Transverse colon (tissue), 4 donors: ENCODE measurements around the gene SOCS1. TPM values are rescaled to one million over a fixed set of nuclear protein-coding genes. Genes with fewer than 3 reads are reported as not detected.

Source experiments
- DNase-seq: peaks from one replicate; pipeline ENCODE4 v3.0.0-alpha.2; 2019
- H3K27ac ChIP-seq, 4 donors: fragments of 200-600 bp; sonication (generic); 2 replicates each; pipeline ENCODE4 v1.5.1; 2016 to 2018; ENCODE audit warnings: inconsistent platforms in 4 of 4
- H3K27me3 ChIP-seq: fragments of 200-600 bp; sonication (generic); 2 replicates; pipeline ENCODE4 v1.5.1; 2017; ENCODE audit warnings: inconsistent platforms
- H3K36me3 ChIP-seq, 4 donors: fragments of 200-600 bp; sonication (generic); 2 replicates each; pipeline ENCODE4 v1.5.1; 2017 to 2019; ENCODE audit warnings: inconsistent platforms in 4 of 4
- H3K4me1 ChIP-seq, 4 donors: fragments of 200-600 bp; sonication (generic); 2 replicates each; pipeline ENCODE4 v1.5.1; 2017 to 2020; ENCODE audit warnings: inconsistent platforms in 4 of 4
- H3K4me3 ChIP-seq, 4 donors: fragments of 200-600 bp; sonication (generic); 1 replicate in 1 of 4; 2 replicates in 3 of 4; pipeline versions ENCODE4 v1.5.1 to v1.6.1; 2017 to 2019; ENCODE audit warnings: inconsistent platforms in 4 of 4
- H3K9me3 ChIP-seq, 2 donors: fragments of 200-600 bp; sonication (generic); 2 replicates each; pipeline ENCODE4 v1.5.1; 2017 to 2019; ENCODE audit warnings: inconsistent platforms in 2 of 2
- EP300 ChIP-seq: sonication (generic); formaldehyde crosslinking; IDR thresholded peaks from one replicate; pipeline ENCODE4 v1.6.1; 2017; ENCODE audit warnings: antibody characterized with exemption, low read depth
- POLR2A ChIP-seq: fragments of 450-650 bp; IDR thresholded peaks from one replicate; pipeline ENCODE4 v1.6.1; 2016; ENCODE audit warnings: antibody characterized with exemption, mild to moderate bottlenecking, moderate library complexity
- POLR2AphosphoS5 ChIP-seq, 3 donors: sonication (generic); formaldehyde crosslinking; IDR thresholded peaks; one replicate each; pipeline ENCODE4 v1.6.1; 2016; ENCODE audit warnings: antibody characterized with exemption in 3 of 3
- WGBS, 2 donors: methylation state at CpG; one replicate each; pipeline ENCODE4 v1.1.5; 2018; ENCODE audit warnings: low coverage in 1 of 2; 5-methylcytosine and 5-hydroxymethylcytosine counted together
- in situ Hi-C, 4 donors: fragments of 200-750 bp; cut with MboI; loops; one replicate each; pipeline versions ENCODE4 v1.15.0 to v1.15.1; 2017; ENCODE audit warnings: low sequenced_read_pairs in 3 of 4, low pct_ligation_motif_present in 1 of 4, low pct_unique_long_range_greater_than_20kb in 1 of 4
- intact Hi-C: fragments of 100-400 bp; cut with DNase I; formaldehyde crosslinking; loops from one replicate; pipeline ENCODE4 v1.15.1; 2023; ENCODE audit warnings: low total_unique reads
- total RNA-seq, 4 donors: library from RNA; depleted of rRNA; stranded (reverse); fragments of >200 nt; gene quantifications; one replicate each; pipeline ENCODE4 v1.1.0, GENCODE V29; 2016
- TF ChIP-seq, protein P1 (sequence below), 5 experiments: fragments of 200-600 bp in 3 of 5; fragments of 450-650 bp in 2 of 5; sonication (generic) in 3 of 5; IDR thresholded peaks; 1 replicate in 2 of 5; 2 replicates in 3 of 5; pipeline ENCODE4 v1.5.1; 2016 to 2017; ENCODE audit warnings: antibody characterized with exemption in 5 of 5, inconsistent platforms in 3 of 5, mild to moderate bottlenecking in 2 of 5, moderate library complexity in 1 of 5

Gene SOCS1
- total RNA-seq, 4 donors from 2014 or later, result 2.2 to 17.6 (median 10.8) TPM

- H3K9me3 ChIP-seq, result no peaks in the 10 kb centered on the region
- no peaks in the 10 kb centered on the region for H3K36me3 ChIP-seq
- TF ChIP-seq, protein P1, sequence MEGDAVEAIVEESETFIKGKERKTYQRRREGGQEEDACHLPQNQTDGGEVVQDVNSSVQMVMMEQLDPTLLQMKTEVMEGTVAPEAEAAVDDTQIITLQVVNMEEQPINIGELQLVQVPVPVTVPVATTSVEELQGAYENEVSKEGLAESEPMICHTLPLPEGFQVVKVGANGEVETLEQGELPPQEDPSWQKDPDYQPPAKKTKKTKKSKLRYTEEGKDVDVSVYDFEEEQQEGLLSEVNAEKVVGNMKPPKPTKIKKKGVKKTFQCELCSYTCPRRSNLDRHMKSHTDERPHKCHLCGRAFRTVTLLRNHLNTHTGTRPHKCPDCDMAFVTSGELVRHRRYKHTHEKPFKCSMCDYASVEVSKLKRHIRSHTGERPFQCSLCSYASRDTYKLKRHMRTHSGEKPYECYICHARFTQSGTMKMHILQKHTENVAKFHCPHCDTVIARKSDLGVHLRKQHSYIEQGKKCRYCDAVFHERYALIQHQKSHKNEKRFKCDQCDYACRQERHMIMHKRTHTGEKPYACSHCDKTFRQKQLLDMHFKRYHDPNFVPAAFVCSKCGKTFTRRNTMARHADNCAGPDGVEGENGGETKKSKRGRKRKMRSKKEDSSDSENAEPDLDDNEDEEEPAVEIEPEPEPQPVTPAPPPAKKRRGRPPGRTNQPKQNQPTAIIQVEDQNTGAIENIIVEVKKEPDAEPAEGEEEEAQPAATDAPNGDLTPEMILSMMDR (IDR thresholded peaks at IDR 0.05), result no peak
- TF ChIP-seq POLR2AphosphoS5 (IDR thresholded peaks at IDR 0.05), result no peak
- TF ChIP-seq POLR2A, result no peak
- TF ChIP-seq EP300, result no peak
- in situ Hi-C loops, result loop anchor here (10.0 to 25.0 kb wide), 2 partner anchors 110 to 287 kb away; no protein-coding TSS in a partner anchor
- intact Hi-C loops, result loop anchor here (10.0 kb wide), 3 partner anchors 103 to 177 kb away; no protein-coding TSS in a partner anchor
- H3K4me3 ChIP-seq, result peak overlapping the region in 1 of 4 donors; percentile 3
- H3K27me3 ChIP-seq, result no peaks in the 10 kb centered on the region
- peak overlapping the region in 1 of 4 donors; percentile 35 for H3K27ac ChIP-seq
- peaks cover 0 to 20% (median 13%) of the 10 kb centered on the region in 4 donors for H3K4me1 ChIP-seq
- WGBS, 2 donors, result 82 to 85% methylated on average over 4 to 18 of the region's 18 CpGs
- peak; percentile 41 for DNase-seq
Measured at GRCh38 chr16:11251525-11252481, 4.2 kb downstream of the SOCS1 start.

DNA sequence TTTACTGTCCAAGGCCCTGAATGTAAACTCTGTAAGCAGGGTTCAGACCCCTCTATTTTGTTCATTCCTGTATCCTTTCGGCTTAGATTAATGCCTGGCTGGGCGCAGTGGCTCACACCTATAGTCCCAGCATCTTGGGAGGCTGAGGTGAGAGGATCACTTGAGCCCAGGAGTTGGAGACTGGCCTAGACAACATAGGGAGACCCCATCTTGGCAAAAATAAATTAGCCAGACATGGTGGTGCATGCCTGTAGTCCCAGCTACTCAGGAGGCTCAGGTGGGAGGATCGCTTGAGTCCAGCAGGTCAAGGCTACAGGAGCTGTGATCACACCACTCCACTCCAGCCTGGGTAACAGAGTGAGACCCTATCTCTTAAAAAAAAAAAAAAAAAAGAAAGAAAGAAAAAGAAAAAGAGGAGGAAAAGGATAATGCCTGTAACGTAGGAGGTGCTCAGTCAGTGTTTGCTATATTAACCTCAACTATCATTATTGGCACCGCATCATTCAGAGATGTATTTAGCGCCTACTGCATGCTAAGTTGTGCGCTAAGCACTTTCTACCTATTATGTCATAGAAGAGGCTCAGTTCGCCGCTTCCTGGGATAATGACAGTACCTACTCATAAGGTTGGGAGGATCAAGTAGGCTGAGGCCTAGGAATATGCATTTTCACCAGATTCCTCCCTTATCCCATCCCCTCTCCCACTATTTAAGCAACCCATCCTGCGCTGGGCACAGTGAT is 5.0 kb downstream of the SOCS1 start:
- DNase-seq, result no peak
- Histone ChIP-seq H3K36me3 (no peaks in the 10 kb centered on the region), H3K27me3 (no peaks in the 10 kb centered on the region), H3K4me3 (no peak overlapping the region), H3K9me3 (no peaks in the 10 kb centered on the region), H3K4me1 (peaks cover 0 to 18% (median 11%) of the 10 kb centered on the region in 4 donors), H3K27ac (no peak overlapping the region)
- in situ Hi-C loops, result loop anchor here (10.0 to 25.0 kb wide), 2 partner anchors 111 to 286 kb away; no protein-coding TSS in a partner anchor
- TF ChIP-seq POLR2AphosphoS5 (IDR thresholded peaks at IDR 0.05) (no peak), EP300 (no peak), POLR2A (no peak)
- TF ChIP-seq, protein P1 (IDR thresholded peaks at IDR 0.05), result no peak
- intact Hi-C loops, result loop anchor here (10.0 kb wide), 3 partner anchors 104 to 176 kb away; no protein-coding TSS in a partner anchor
- 93 to 100% methylated on average over 1 to 10 of the region's 10 CpGs for WGBS, 2 donors

GRCh38 chr16:11250091-11250785 is 5.8 kb downstream of the SOCS1 start:
- no peaks in the 10 kb centered on the region for H3K36me3 ChIP-seq
- H3K4me1 ChIP-seq, result peaks cover 0 to 18% (median 10%) of the 10 kb centered on the region in 4 donors
- TF ChIP-seq, protein P1 (IDR thresholded peaks at IDR 0.05), result no peak
- TF ChIP-seq POLR2AphosphoS5 (IDR thresholded peaks at IDR 0.05) (no peak), EP300 (no peak), POLR2A (no peak)
- no peaks in the 10 kb centered on the region for H3K9me3 ChIP-seq
- 68 to 77% methylated on average over 10 to 15 of the region's 16 CpGs for WGBS, 2 donors
- no peak for DNase-seq
- in situ Hi-C loops, result loop anchor here (10.0 to 25.0 kb wide), 2 partner anchors 112 to 285 kb away; no protein-coding TSS in a partner anchor
- no peak overlapping the region for H3K27ac ChIP-seq
- H3K4me3 ChIP-seq, result no peak overlapping the region
- H3K27me3 ChIP-seq, result no peaks in the 10 kb centered on the region
- intact Hi-C loops, result loop anchor here (10.0 kb wide), 3 partner anchors 105 to 175 kb away; no protein-coding TSS in a partner anchor
